RCC 7860 (cell line): Measurements from ENCODE around the gene NCAM1.

Source experiments
- DNase-seq: peaks from one replicate; pipeline ENCODE4 v3.0.0-alpha.2; 2015; ENCODE audit warnings: low spot score
- FAIRE-seq: peaks from 2 replicates; lab custom pipeline; 2012; peaks lifted over from hg19 to GRCh38; lab: Jason Lieb, UNC

NCAM1 gene

GRCh38 chr11:113243696-113244095, 282.5 kb downstream of the NCAM1 start:
- FAIRE-seq (no peak), DNase-seq (no peak)

GRCh38 chr11:113245216-113245615, 284.0 kb downstream of the NCAM1 start:
- FAIRE-seq (no peak), DNase-seq (no peak)

DNA sequence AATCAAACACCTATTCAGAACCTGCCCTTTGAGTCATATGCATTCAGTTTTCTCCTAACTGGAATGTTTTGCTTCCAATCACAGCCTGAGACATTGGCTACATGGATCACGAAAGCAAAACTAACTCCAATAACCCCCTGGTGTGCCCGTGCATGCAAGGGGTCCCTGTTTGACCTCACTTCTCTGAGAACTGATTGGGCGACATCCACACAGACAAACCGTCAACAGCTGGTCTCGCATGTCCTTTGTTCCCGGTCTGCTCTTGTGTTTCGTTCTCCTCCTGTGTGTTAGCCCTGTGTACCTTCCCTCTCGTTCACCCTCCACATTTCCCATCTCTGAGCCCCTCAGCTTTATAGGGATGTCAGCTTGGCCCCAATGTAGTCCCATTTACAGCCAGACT, 286.0 kb downstream of the NCAM1 start:
- DNase-seq (no peak), FAIRE-seq (no peak)

GRCh38 chr11:113247966-113248365, 286.7 kb downstream of the NCAM1 start:
- no peak for FAIRE-seq
- DNase-seq = no peak

DNA sequence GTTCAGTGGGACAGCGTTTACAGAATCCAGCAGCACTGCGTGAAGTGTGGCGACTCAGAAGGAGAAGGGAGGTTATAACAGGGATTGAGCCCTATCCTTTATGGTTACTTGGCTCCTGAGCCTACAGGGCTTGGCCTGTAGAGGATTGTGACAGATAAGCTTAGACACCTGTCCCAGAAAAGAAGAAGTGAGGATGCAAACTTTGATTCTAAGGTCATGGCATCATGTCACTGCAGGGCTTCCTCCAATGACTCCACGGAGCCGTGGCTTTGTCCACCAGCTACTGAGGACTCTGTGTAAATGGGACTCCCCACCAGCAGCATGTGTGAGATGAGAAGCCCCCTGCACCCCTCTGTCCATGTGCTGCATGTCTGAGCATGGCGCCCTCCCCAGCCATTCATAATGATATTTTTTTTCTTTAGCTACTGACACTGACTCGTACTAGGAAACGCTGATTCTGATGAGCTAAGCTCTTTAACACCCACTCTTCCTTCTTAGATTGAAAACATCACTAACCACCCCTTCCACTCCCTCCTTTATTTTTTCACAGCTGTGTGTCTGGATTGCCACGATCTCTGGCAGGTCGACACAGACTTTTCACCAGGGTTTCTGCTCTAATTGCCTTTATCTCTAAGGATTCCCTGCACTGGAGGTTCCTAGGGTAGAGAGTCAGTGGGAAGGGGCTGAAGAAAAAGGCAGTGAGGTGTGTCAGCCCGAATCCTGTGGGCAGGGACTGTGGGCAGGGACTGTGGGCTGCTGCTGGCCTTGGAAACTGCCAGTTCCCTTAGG, 287.7 kb downstream of the NCAM1 start:
- DNase-seq (no peak), FAIRE-seq (no peak)

DNA sequence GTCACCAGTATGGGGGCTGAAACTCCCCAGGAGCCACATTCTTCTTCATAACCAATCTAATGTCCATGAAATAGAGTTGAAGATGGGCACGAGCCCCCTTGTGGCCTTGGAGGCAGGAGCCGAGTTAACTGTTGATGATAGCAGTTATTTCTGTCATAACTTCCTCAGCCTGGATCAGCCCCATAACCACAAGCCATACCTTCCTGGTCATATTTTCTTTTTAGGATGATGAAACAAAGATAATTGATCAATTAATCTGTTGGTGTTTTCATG, 288.2 kb downstream of the NCAM1 start:
- FAIRE-seq (no peak), DNase-seq (peak; percentile 8)

DNA sequence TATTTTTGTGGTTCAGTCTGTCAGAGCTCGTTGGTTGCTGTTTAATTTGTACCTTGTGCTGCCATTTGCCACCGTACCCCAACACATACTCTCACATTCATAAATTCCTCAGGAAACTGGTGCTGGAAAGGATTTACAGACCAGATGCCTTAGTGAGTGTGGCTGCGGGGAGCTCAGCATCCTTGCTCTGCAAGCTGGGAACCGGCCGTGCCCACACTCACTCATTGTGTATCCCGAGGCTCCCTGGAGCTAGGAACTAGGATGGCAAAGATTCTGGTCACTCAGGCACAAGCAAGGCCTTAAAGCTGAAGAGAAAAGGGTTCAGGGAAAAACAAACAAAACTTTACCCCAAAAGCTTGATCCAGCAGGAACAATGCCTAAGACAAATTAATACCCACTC, 288.6 kb downstream of the NCAM1 start:
- FAIRE-seq = no peak
- DNase-seq = no peak

GRCh38 chr11:113251281-113251680, 290.1 kb downstream of the NCAM1 start:
- FAIRE-seq = no peak
- no peak for DNase-seq

GRCh38 chr11:113253406-113253805, 292.2 kb downstream of the NCAM1 start:
- FAIRE-seq (no peak), DNase-seq (no peak)

DNA sequence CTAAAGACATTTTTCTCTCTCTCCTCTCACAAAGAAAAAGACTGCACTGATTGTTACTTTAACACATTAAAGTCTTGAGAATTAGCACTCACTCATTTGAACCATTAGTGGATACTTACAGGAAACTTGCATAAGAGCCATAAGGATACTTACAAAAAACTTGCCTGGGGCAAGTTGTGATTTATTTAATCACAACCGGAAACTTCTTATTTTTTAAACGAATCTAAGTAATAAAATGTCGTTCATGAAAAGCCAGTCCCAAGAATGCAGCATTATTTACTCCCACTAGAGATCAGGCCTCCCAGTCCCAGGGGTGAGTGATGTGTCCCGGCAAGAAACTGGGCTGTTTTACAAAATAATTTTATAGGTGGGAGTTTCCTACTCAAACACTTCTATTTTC, 293.9 kb downstream of the NCAM1 start:
- FAIRE-seq = no peak
- DNase-seq = no peak

DNA sequence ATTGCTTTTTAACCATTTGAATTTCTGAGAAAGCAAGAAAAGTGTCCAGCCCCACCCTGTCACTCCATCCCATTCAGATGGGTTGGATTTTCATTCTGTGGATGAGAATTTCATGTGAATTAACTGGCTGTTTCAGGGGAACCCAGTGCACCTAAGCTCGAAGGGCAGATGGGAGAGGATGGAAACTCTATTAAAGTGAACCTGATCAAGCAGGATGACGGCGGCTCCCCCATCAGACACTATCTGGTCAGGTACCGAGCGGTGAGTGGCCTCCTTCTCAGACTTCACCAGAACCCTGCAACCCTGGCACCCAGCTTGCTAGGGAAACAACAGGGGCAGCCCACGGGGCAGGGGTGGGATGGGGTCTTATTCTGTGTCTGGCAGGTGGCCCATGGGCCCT, 294.5 kb downstream of the NCAM1 start:
- no peak for FAIRE-seq
- DNase-seq = no peak

GRCh38 chr11:113256431-113257202, 295.4 kb downstream of the NCAM1 start:
- FAIRE-seq = no peak
- no peak for DNase-seq

- DNase-seq = no peak
- no peak for FAIRE-seq
Observed at GRCh38 chr11:113260096-113260425, 298.8 kb downstream of the NCAM1 start.

DNA sequence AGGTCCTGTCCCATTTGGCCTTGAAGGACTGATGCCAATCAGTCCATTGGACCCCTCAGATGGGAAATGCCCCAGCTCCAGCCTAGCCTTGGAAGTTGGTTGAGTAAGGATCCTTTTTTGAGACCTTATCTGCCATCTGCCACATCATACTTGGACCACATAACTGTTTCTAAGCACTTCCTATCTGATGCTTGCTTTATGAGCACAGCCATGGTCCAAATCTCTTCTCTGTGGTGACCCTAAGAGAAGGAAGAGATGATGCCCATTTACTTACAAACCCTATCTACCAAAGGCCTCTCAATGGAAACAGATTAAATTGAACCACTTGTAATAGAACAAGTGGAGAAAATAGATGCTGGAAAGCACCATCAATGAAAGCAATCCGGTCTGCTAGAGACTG, 299.3 kb downstream of the NCAM1 start:
- no peak for FAIRE-seq
- DNase-seq = no peak

- DNase-seq (peak; percentile 44), FAIRE-seq (peak; percentile 5)
Observed at GRCh38 chr11:113261709-113262475, 300.7 kb downstream of the NCAM1 start.

GRCh38 chr11:113262594-113262993, 301.4 kb downstream of the NCAM1 start:
- no peak for FAIRE-seq

GRCh38 chr11:113263458-113264259, 302.4 kb downstream of the NCAM1 start:
- DNase-seq = no peak
- no peak for FAIRE-seq

More at GRCh38 chr11:113262594-113262993, 301.4 kb downstream of the NCAM1 start:
- no peak for DNase-seq

GRCh38 chr11:113265362-113265761, 304.1 kb downstream of the NCAM1 start:
- FAIRE-seq (no peak), DNase-seq (no peak)

GRCh38 chr11:113267493-113267892, 306.3 kb downstream of the NCAM1 start:
- DNase-seq = no peak
- FAIRE-seq = no peak

- no peak for DNase-seq
- no peak for FAIRE-seq
Observed at GRCh38 chr11:113269096-113269495, 307.9 kb downstream of the NCAM1 start.

DNA sequence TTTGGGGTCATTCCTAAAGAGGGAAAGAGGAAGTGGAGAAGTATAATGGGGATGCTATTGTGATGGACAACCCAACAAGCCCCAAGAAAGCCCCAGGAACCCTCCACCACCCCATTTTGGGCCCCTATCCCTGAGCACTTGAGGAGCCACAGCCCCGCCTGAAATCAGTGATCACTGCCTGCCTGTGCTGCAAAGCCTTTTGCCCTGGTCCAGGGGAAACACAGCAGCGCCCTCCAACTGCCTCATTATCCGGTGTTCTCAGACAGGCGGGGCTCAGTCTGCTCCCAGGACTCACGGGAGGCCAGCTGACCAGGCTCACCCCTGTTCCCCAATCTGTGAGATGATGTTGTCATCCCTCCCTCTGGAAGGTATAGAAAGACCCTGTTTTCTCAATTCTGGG, 308.4 kb downstream of the NCAM1 start:
- no peak for FAIRE-seq
- no peak for DNase-seq
